ENCODE data around the gene JMY. TPM values are rescaled to one million over a fixed set of nuclear protein-coding genes. Genes with fewer than 3 reads are reported as not detected.

The JMY gene
- polyA plus RNA-seq, 1 of the 3 experiments (the other 2 are of a cell fraction): 1.7 TPM

DNA sequence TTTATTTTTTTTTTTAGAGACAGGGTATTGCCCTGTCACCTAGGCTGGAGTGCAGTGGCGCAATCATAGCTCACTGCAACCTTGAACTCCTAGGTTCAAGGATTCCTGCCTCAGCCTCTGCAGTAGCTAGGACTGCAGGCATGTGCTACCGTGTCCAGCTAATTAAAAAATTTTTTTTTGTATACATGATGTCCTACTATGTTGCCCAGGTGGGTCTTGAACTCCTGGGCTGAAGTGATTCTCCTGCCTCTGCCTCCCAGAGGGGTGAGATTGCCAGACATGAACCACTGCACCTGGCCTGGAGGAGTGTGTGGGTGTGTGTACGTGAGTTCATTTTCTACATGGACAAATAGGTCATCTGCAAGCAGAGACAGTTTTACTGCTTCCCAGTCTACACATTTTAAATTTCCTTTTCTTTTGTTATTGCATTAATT lies 33.8 kb downstream of the JMY start:
- Histone ChIP-seq H3K4me3 (ENCODE audit: low read depth in 2 of 2, low read length in 1 of 2) (no peak overlapping the region), H3K9me3 (no peaks in the 10 kb centered on the region), H4K20me1 (ENCODE audit: insufficient read depth) (no peaks in the 10 kb centered on the region), H2AFZ (ENCODE audit: low read depth) (no peak overlapping the region), H3K9ac (no peak overlapping the region), H3K79me2 (ENCODE audit: insufficient read depth) (peaks cover 2% of the 10 kb centered on the region), H3F3A (replicated peaks; ENCODE audit: insufficient read depth) (no peaks in the 10 kb centered on the region), H3K27me3 (ENCODE audit: insufficient read depth) (no peaks in the 10 kb centered on the region), H3K4me1 (ENCODE audit: control insufficient read depth in 1 of 2, insufficient read depth in 2 of 2, low read depth in 1 of 2, low read length in 1 of 2) (no peaks in the 10 kb centered on the region), H3K4me2 (no peak overlapping the region), H3K36me3 (replicated peaks in 1 of 2; ENCODE audit: control insufficient read depth in 1 of 2, insufficient read depth in 2 of 2, low read length in 1 of 2) (no peaks in the 10 kb centered on the region), H3K9me2 (no peaks in the 10 kb centered on the region), H3K27ac (ENCODE audit: low read depth in 2 of 2, low read length in 1 of 2) (no peak overlapping the region)
- TF ChIP-seq POLR2AphosphoS5 (IDR thresholded peaks at IDR 0.05; ENCODE audit: low read depth, low read length): no peak
- WGBS (ENCODE audit: low lambda C conversion rate): 94% methylated on average over 3 of the region's 3 CpGs
- ChIA-PET POLR2A (no interaction called here), CTCF (interaction anchor here (0.5 kb wide), 1 partner anchor 8 kb away, joined by 3 read pairs; no protein-coding TSS in a partner anchor)
- DNase-seq: no peak

DNA sequence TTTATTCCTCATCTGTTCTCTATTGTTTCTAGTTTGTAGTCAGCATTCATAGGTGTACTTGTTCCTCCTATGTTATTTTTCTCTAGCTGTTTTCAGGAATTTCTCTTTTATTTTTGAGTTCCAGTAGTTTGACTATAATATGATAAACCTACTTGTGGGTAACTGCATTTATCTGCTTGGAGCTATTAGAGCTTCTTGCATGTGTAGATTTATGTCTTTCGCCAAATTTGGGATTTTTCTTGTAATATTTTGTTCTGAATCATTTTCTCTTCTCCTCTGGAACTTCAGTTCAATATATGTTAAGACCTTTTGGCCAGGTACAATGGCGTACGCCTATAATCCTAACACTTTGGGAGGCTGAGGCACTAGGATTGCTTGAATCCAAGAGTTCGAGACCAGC lies 37.4 kb downstream of the JMY start:
- Histone ChIP-seq H3K9ac (no peak overlapping the region), H3K27ac (ENCODE audit: low read depth in 2 of 2, low read length in 1 of 2) (no peak overlapping the region), H3K4me3 (ENCODE audit: low read depth in 2 of 2, low read length in 1 of 2) (no peak overlapping the region), H3K4me2 (no peak overlapping the region), H3K36me3 (replicated peaks in 1 of 2; ENCODE audit: control insufficient read depth in 1 of 2, insufficient read depth in 2 of 2, low read length in 1 of 2) (no peaks in the 10 kb centered on the region), H3K27me3 (ENCODE audit: insufficient read depth) (no peaks in the 10 kb centered on the region), H2AFZ (ENCODE audit: low read depth) (no peak overlapping the region), H3F3A (replicated peaks; ENCODE audit: insufficient read depth) (no peaks in the 10 kb centered on the region), H3K79me2 (ENCODE audit: insufficient read depth) (peaks cover 2% of the 10 kb centered on the region; the same call in 1 of the 2 replicates), H3K9me2 (no peaks in the 10 kb centered on the region), H4K20me1 (ENCODE audit: insufficient read depth) (no peaks in the 10 kb centered on the region), H3K9me3 (no peaks in the 10 kb centered on the region), H3K4me1 (ENCODE audit: control insufficient read depth in 1 of 2, insufficient read depth in 2 of 2, low read depth in 1 of 2, low read length in 1 of 2) (peaks cover 0 to 3% of the 10 kb centered on the region in 2 experiments; a peak in 1 of 4 replicates)
- POLR2A ChIA-PET: no interaction called here
- CTCF ChIA-PET: no interaction called here
- WGBS (ENCODE audit: low lambda C conversion rate): 92% methylated on average over 4 of the region's 4 CpGs
- TF ChIP-seq RXRA (IDR thresholded peaks at IDR 0.05; ENCODE audit: borderline replicate concordance, low read depth) (no peak), SMC3 (IDR thresholded peaks at IDR 0.05; ENCODE audit: low read depth, low read length) (no peak), GATA2 (CRISPR knock-in tag; IDR thresholded peaks at IDR 0.05) (no peak), SIN3A (IDR thresholded peaks at IDR 0.05; ENCODE audit: borderline replicate concordance, low read depth, low read length) (no peak), ELF1 (IDR thresholded peaks at IDR 0.05) (no peak)
- TF ChIP-seq, protein P1, sequence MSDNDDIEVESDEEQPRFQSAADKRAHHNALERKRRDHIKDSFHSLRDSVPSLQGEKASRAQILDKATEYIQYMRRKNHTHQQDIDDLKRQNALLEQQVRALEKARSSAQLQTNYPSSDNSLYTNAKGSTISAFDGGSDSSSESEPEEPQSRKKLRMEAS (IDR thresholded peaks at IDR 0.05; ENCODE audit: low read depth): no peak
- TF ChIP-seq, protein P2, sequence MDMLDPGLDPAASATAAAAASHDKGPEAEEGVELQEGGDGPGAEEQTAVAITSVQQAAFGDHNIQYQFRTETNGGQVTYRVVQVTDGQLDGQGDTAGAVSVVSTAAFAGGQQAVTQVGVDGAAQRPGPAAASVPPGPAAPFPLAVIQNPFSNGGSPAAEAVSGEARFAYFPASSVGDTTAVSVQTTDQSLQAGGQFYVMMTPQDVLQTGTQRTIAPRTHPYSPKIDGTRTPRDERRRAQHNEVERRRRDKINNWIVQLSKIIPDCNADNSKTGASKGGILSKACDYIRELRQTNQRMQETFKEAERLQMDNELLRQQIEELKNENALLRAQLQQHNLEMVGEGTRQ (IDR thresholded peaks at IDR 0.05; ENCODE audit: borderline replicate concordance, low read depth, low read length): no peak
- TF ChIP-seq, protein P3, sequence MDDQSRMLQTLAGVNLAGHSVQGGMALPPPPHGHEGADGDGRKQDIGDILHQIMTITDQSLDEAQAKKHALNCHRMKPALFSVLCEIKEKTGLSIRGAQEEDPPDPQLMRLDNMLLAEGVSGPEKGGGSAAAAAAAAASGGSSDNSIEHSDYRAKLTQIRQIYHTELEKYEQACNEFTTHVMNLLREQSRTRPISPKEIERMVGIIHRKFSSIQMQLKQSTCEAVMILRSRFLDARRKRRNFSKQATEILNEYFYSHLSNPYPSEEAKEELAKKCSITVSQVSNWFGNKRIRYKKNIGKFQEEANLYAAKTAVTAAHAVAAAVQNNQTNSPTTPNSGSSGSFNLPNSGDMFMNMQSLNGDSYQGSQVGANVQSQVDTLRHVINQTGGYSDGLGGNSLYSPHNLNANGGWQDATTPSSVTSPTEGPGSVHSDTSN (IDR thresholded peaks at IDR 0.05): no peak
- TF ChIP-seq, protein P4, sequence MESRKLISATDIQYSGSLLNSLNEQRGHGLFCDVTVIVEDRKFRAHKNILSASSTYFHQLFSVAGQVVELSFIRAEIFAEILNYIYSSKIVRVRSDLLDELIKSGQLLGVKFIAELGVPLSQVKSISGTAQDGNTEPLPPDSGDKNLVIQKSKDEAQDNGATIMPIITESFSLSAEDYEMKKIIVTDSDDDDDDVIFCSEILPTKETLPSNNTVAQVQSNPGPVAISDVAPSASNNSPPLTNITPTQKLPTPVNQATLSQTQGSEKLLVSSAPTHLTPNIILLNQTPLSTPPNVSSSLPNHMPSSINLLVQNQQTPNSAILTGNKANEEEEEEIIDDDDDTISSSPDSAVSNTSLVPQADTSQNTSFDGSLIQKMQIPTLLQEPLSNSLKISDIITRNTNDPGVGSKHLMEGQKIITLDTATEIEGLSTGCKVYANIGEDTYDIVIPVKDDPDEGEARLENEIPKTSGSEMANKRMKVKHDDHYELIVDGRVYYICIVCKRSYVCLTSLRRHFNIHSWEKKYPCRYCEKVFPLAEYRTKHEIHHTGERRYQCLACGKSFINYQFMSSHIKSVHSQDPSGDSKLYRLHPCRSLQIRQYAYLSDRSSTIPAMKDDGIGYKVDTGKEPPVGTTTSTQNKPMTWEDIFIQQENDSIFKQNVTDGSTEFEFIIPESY (IDR thresholded peaks at IDR 0.05; ENCODE audit: borderline replicate concordance, low read depth): no peak
- no peak for DNase-seq
